ENCODE results near the gene ARHGEF10L. TPM values are rescaled to one million over a fixed set of nuclear protein-coding genes. Genes with fewer than 3 reads are reported as not detected.

ARHGEF10L gene
- polyA plus RNA-seq, 1 donor (not counting 4 experiments of a cell fraction or from before 2014, with no cell fraction given), result 2.4 TPM

- Histone ChIP-seq H2AFZ (ENCODE audit: control insufficient read depth, low read length) (no peak overlapping the region), H3K27ac (ENCODE audit: control insufficient read depth, insufficient read depth, low read length) (no peak overlapping the region), H3K9me3 (ENCODE audit: control insufficient read depth, low read depth, low read length) (no peaks in the 10 kb centered on the region), H3K27me3 (ENCODE audit: control insufficient read depth, extremely low read depth, insufficient read depth, low read length) (no peaks in the 10 kb centered on the region), H3K4me3 (ENCODE audit: control insufficient read depth in 2 of 3, extremely low read depth in 1 of 3, insufficient read depth in 2 of 3, low read depth in 1 of 3, low read length in 3 of 3) (no peak overlapping the region), H3K9me1 (ENCODE audit: control insufficient read depth, extremely low read depth, insufficient read depth, low read length) (no peaks in the 10 kb centered on the region), H3K36me3 (ENCODE audit: control insufficient read depth in 2 of 2, extremely low read depth in 1 of 2, insufficient read depth in 2 of 2, low read length in 2 of 2) (peaks cover 0 to 9% of the 10 kb centered on the region in 2 experiments), H3K79me2 (ENCODE audit: control insufficient read depth, insufficient read depth, low read length) (no peaks in the 10 kb centered on the region), H3K4me2 (ENCODE audit: control insufficient read depth, extremely low read depth, insufficient read depth, low read depth, low read length) (no peak overlapping the region), H3K9ac (ENCODE audit: control insufficient read depth, extremely low read depth, insufficient read depth, low read length) (no peak overlapping the region), H4K20me1 (ENCODE audit: control insufficient read depth, extremely low read depth, insufficient read depth, low read length) (no peaks in the 10 kb centered on the region), H3K4me1 (ENCODE audit: control insufficient read depth, extremely low read depth, insufficient read depth, low read length) (peaks cover 27% of the 10 kb centered on the region)
- no peak for FAIRE-seq
- dilution Hi-C loops (cut with MboI; ENCODE audit: extremely low pct_ligation_motif_present, low sequenced_read_pairs), result no loop called here
- TF ChIP-seq EZH2 (IDR thresholded peaks at IDR 0.05; ENCODE audit: low read length), result no peak
- TF ChIP-seq CTCF (optimal IDR thresholded peaks at IDR 0.05 in 1 of 3, IDR thresholded peaks at IDR 0.05 in 1 of 3, conservative IDR thresholded peaks at IDR 0.05 in 1 of 3; ENCODE audit: extremely low read depth in 1 of 3, insufficient read depth in 2 of 3, low read length in 3 of 3), result no peak
- no peak for DNase-seq (ENCODE audit: low read depth, low spot score)
Measured at GRCh38 chr1:17686258-17686657, 146.8 kb downstream of the ARHGEF10L start.

- Histone ChIP-seq H3K27ac (ENCODE audit: control insufficient read depth, insufficient read depth, low read length) (no peak overlapping the region), H3K9ac (ENCODE audit: control insufficient read depth, extremely low read depth, insufficient read depth, low read length) (no peak overlapping the region), H3K27me3 (ENCODE audit: control insufficient read depth, extremely low read depth, insufficient read depth, low read length) (no peaks in the 10 kb centered on the region), H3K36me3 (ENCODE audit: control insufficient read depth in 2 of 2, extremely low read depth in 1 of 2, insufficient read depth in 2 of 2, low read length in 2 of 2) (peaks cover 0 to 9% of the 10 kb centered on the region in 2 experiments), H3K4me1 (ENCODE audit: control insufficient read depth, extremely low read depth, insufficient read depth, low read length) (peaks cover 20% of the 10 kb centered on the region), H3K4me3 (ENCODE audit: control insufficient read depth in 2 of 3, extremely low read depth in 1 of 3, insufficient read depth in 2 of 3, low read depth in 1 of 3, low read length in 3 of 3) (no peak overlapping the region), H3K79me2 (ENCODE audit: control insufficient read depth, insufficient read depth, low read length) (no peaks in the 10 kb centered on the region), H3K9me1 (ENCODE audit: control insufficient read depth, extremely low read depth, insufficient read depth, low read length) (no peaks in the 10 kb centered on the region), H3K4me2 (ENCODE audit: control insufficient read depth, extremely low read depth, insufficient read depth, low read depth, low read length) (no peak overlapping the region), H4K20me1 (ENCODE audit: control insufficient read depth, extremely low read depth, insufficient read depth, low read length) (no peaks in the 10 kb centered on the region), H3K9me3 (ENCODE audit: control insufficient read depth, low read depth, low read length) (no peaks in the 10 kb centered on the region), H2AFZ (ENCODE audit: control insufficient read depth, low read length) (no peak overlapping the region)
- TF ChIP-seq CTCF (optimal IDR thresholded peaks at IDR 0.05 in 1 of 3, IDR thresholded peaks at IDR 0.05 in 1 of 3, conservative IDR thresholded peaks at IDR 0.05 in 1 of 3; ENCODE audit: extremely low read depth in 1 of 3, insufficient read depth in 2 of 3, low read length in 3 of 3) (no peak), EZH2 (IDR thresholded peaks at IDR 0.05; ENCODE audit: low read length) (no peak)
- DNase-seq (ENCODE audit: low read depth, low spot score) (no peak), FAIRE-seq (no peak)
- dilution Hi-C loops (cut with MboI; ENCODE audit: extremely low pct_ligation_motif_present, low sequenced_read_pairs), result no loop called here
Measured at GRCh38 chr1:17687145-17687544, 147.6 kb downstream of the ARHGEF10L start.

Data from keratinocyte (primary cell).